ENCODE measurements around the gene SRSF5. TPM values are rescaled to one million over a fixed set of nuclear protein-coding genes. Genes with fewer than 3 reads are reported as not detected.

Gene SRSF5
- total and polyA plus RNA-seq, 2 donors (not counting 3 experiments of a cell fraction or from before 2014, with no cell fraction given) = 192 to 253 TPM

GRCh38 chr14:69808919-69809808, 42.2 kb downstream of the SRSF5 start:
- H3K4me1 ChIP-seq (ENCODE audit: control insufficient read depth, extremely low read depth, insufficient read depth, low read length) = no peaks in the 10 kb centered on the region
- BruUV-seq (replicated peaks) = no TSS peak
- TF ChIP-seq GATA2 (IDR thresholded peaks at IDR 0.05; ENCODE audit: insufficient read depth, insufficient read length, low read depth, low read length) = no peak
- TF ChIP-seq FOS (IDR thresholded peaks at IDR 0.05; ENCODE audit: borderline replicate concordance, insufficient read depth, low read length) = no peak
- TF ChIP-seq CTCF (IDR thresholded peaks at IDR 0.05; ENCODE audit: extremely low read depth in 1 of 2, insufficient read depth in 1 of 2, low read depth in 1 of 2, low read length in 2 of 2) = no peak
- intact Hi-C loops (cut with micrococcal nuclease) = no loop called here
- H3K9me3 ChIP-seq (replicated peaks; ENCODE audit: control insufficient read depth, insufficient read depth, low read length) = no peaks in the 10 kb centered on the region
- H3K36me3 ChIP-seq (ENCODE audit: control insufficient read depth in 2 of 2, extremely low read depth in 1 of 2, insufficient read depth in 2 of 2, low read length in 2 of 2) = no peaks in the 10 kb centered on the region
- DNase-seq (ENCODE audit: low read depth, low spot score) (no peak), FAIRE-seq (no peak)
- H3K9ac ChIP-seq (replicated peaks; ENCODE audit: extremely low read depth, insufficient read depth, low read length) = no peak overlapping the region
- H3K27ac ChIP-seq (ENCODE audit: insufficient read depth, low read depth, low read length) = no peak overlapping the region
- peaks cover 0 to 2% of the 10 kb centered on the region in 2 experiments for H3K27me3 ChIP-seq (ENCODE audit: control insufficient read depth in 2 of 2, insufficient read depth in 2 of 2, low read length in 2 of 2)
- no peak overlapping the region for H2AFZ ChIP-seq (ENCODE audit: low read depth, low read length)
- H3K4me3 ChIP-seq (replicated peaks in 1 of 3; ENCODE audit: insufficient read depth in 1 of 3, low read depth in 1 of 3, low read length in 3 of 3) = no peak overlapping the region
- H3K4me2 ChIP-seq (ENCODE audit: insufficient read depth, low read length) = no peak overlapping the region
- ChIA-PET POLR2A (no interaction called here), CTCF (interaction anchor here (0.6 to 3.0 kb wide), 5 partner anchors 9 to 265 kb away, joined by 3 to 9 read pairs (median 6); no protein-coding TSS in a partner anchor)
- H3K9me1 ChIP-seq (replicated peaks; ENCODE audit: control insufficient read depth, extremely low read depth, insufficient read depth, low read length) = no peaks in the 10 kb centered on the region
- dilution Hi-C loops (cut with MboI; ENCODE audit: extremely low pct_ligation_motif_present, low sequenced_read_pairs) = no loop called here
- H3K79me2 ChIP-seq (ENCODE audit: control insufficient read depth, insufficient read depth, low read length) = no peaks in the 10 kb centered on the region
- no peaks in the 10 kb centered on the region for H4K20me1 ChIP-seq (replicated peaks; ENCODE audit: control insufficient read depth, extremely low read depth, insufficient read depth, low read length)

All from endothelial cell of umbilical vein (primary cell).